ENCODE results near the gene KRTAP5-5. TPM values are rescaled to one million over a fixed set of nuclear protein-coding genes. Genes with fewer than 3 reads are reported as not detected.
"Not testable (repeated sequence)": the region's sequence is repeated elsewhere in the genome, so short reads cannot be mapped to it uniquely, and the experiment has no call there.

The KRTAP5-5 gene
- polyA plus RNA-seq, 2 donors, result not detected

DNA sequence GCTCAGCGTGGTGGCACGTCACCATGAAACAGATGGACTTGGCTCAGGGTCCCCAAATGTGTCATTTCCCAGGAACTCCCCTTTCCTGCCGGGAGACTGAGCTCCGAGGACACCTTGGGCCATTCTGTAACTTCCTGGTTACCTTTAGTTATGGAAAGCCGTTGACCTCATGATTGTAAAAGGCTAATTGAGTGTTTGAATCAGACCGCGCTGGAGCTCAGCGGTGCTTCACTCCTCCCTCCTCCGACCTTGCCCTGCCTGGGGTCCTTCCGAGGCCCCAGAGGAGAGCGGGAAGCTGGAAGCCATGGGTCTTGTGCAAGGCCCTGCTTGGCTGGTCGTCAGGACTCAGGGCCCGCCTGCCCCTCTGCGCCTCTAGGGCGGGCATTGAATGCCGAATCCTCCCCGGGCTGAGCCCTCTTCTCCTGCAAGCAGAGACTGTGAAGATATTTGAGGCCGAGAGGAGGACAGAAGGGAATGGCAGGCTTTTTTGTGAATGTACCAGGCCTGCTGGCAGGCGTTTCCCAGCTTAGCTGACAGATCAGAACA is 32.9 kb upstream of the KRTAP5-5 start:
- 68 to 69% methylated on average over 19 of the region's 19 CpGs for WGBS, 2 donors
- H3K27me3 ChIP-seq (ENCODE audit: control insufficient read depth in 1 of 2, insufficient read depth in 2 of 2, low read length in 2 of 2); H3K27ac ChIP-seq (ENCODE audit: low read depth in 2 of 2, low read length in 1 of 2); H3K4me3 ChIP-seq (ENCODE audit: low read depth in 1 of 2, low read length in 2 of 2); H3K9me3 ChIP-seq (ENCODE audit: control insufficient read depth in 2 of 2, insufficient read depth in 1 of 2, low read depth in 1 of 2, low read length in 1 of 2); H3K4me1 ChIP-seq (ENCODE audit: control insufficient read depth in 2 of 2, insufficient read depth in 2 of 2, low read length in 1 of 2); H3K36me3 ChIP-seq (ENCODE audit: control insufficient read depth in 2 of 2, insufficient read depth in 2 of 2, low read length in 1 of 2): not testable (repeated sequence)

DNA sequence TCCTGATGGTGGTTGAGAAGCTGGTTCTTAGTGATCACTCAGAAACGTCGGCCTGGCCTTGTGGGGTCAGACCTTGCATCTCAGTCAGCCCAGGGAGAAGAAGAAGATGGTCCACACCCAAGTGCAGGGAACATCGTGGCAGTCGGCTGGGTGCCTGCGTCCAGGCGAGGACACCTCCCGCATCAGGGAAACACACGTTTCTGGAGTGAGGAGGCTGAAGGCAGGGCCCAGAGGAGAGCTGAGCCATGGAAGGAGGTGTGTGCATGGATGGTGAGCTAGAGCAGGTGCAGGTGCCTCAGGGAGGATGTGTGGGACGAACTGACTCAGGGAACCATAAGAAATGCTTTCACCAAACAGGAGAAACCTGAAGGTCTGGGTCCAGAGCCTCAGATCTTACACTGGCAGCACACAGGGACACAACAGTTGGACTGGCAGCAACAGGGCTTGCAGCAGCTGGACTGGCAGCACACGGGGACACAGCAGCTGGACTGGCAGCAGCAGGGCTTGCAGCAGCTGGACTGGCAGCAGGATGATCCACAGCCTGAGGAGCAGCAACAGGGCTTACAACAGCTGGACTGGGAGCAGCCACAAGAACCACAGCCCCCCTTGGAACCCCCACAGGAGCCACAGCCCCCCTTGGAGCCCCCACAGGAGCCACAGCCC is 32.1 kb upstream of the KRTAP5-5 start:
- 77 to 80% methylated on average over 10 of the region's 10 CpGs for WGBS, 2 donors
- H3K4me3 ChIP-seq (ENCODE audit: low read depth in 1 of 2, low read length in 2 of 2), result no peak overlapping the region
- H3K27ac ChIP-seq (ENCODE audit: low read depth in 2 of 2, low read length in 1 of 2), result no peak overlapping the region
- H3K36me3 ChIP-seq (ENCODE audit: control insufficient read depth in 2 of 2, insufficient read depth in 2 of 2, low read length in 1 of 2), result no peaks in the 10 kb centered on the region
- no peaks in the 10 kb centered on the region for H3K9me3 ChIP-seq (ENCODE audit: control insufficient read depth in 2 of 2, insufficient read depth in 1 of 2, low read depth in 1 of 2, low read length in 1 of 2)
- H3K27me3 ChIP-seq (ENCODE audit: control insufficient read depth in 1 of 2, insufficient read depth in 2 of 2, low read length in 2 of 2), result no peaks in the 10 kb centered on the region
- no peaks in the 10 kb centered on the region for H3K4me1 ChIP-seq (ENCODE audit: control insufficient read depth in 2 of 2, insufficient read depth in 2 of 2, low read length in 1 of 2)

DNA sequence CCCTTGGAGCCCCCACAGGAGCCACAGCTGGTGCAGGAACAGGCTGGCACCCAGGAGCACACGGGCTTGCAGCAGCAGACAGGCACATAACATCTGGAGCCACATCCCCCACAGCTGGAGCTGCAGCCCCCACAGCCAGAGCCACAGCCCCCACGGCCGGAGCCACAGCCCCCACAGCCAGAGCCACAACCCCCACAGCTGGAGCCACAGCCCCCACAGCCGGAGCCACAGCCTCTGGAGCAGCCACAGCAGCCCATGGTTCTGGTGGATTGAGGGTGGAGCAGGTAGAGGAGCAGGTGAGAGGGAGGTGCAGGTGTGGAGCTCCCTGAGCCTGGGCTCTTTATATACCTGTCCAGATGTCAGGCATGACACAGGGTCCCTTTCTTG is 31.6 kb upstream of the KRTAP5-5 start, which contains the start of gene KRTAP5-2:
Gene KRTAP5-2, minus strand, starts transcription at position 301 of the 387 bp plus-strand sequence. Its CDS starts 44 bp downstream, at position 257.
- Histone ChIP-seq H3K4me3 (ENCODE audit: low read depth in 1 of 2, low read length in 2 of 2) (no peak within 1 kb of the TSS), H3K9me3 (ENCODE audit: control insufficient read depth in 2 of 2, insufficient read depth in 1 of 2, low read depth in 1 of 2, low read length in 1 of 2) (no peaks in the 10 kb centered on the region), H3K27ac (ENCODE audit: low read depth in 2 of 2, low read length in 1 of 2) (no peak within 1 kb of the TSS), H3K27me3 (ENCODE audit: control insufficient read depth in 1 of 2, insufficient read depth in 2 of 2, low read length in 2 of 2) (no peaks in the 10 kb centered on the region), H3K4me1 (ENCODE audit: control insufficient read depth in 2 of 2, insufficient read depth in 2 of 2, low read length in 1 of 2) (no peaks in the 10 kb centered on the region), H3K36me3 (ENCODE audit: control insufficient read depth in 2 of 2, insufficient read depth in 2 of 2, low read length in 1 of 2) (no peaks in the 10 kb centered on the region)
- 66 to 67% methylated on average over 4 of the region's 4 CpGs for WGBS, 2 donors

DNA sequence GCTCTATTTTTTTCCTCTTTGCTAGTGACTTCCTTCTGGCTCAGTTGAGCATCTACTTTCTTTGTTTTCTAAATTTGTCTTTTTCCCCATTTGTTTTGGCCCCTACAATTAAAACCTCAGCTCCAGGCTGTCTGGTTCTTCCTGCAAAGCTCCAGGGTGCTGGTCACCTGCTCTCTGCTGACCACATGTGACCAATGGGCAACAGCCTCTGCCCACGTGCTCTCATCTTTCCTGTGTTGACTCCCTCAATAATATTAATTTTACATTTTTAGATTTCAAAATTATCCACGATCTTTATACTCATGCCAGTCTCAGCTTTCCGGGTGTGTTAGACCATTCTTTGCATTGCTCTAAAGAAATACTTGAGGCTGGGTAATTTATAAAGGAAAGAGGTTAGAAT is 31.2 kb upstream of the KRTAP5-5 start:
- H3K4me1 ChIP-seq (ENCODE audit: control insufficient read depth in 2 of 2, insufficient read depth in 2 of 2, low read length in 1 of 2); H3K27me3 ChIP-seq (ENCODE audit: control insufficient read depth in 1 of 2, insufficient read depth in 2 of 2, low read length in 2 of 2); H3K4me3 ChIP-seq (ENCODE audit: low read depth in 1 of 2, low read length in 2 of 2); H3K36me3 ChIP-seq (ENCODE audit: control insufficient read depth in 2 of 2, insufficient read depth in 2 of 2, low read length in 1 of 2); H3K27ac ChIP-seq (ENCODE audit: low read depth in 2 of 2, low read length in 1 of 2); H3K9me3 ChIP-seq (ENCODE audit: control insufficient read depth in 2 of 2, insufficient read depth in 1 of 2, low read depth in 1 of 2, low read length in 1 of 2): not testable (repeated sequence)
- 77% methylated on average over 3 of the region's 3 CpGs for WGBS, 2 donors

DNA sequence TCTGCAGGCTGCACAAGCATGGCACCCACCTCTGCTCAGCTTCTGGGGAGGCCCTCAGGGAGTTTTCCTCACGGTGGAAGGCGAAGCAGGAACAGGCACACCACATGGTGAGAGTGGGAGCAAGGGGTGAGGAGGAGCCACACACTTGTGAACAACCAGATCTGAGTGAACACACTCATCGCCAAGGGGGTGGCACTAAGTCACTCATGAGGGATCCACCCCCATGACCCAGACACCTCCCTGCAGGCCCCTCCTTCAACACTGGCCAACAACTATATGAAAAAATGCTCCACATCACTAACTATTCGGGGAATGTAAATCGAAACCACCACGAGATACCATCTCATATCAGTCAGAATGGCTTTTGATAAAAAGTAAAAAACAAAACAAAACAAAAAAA is 30.8 kb upstream of the KRTAP5-5 start:
- Histone ChIP-seq H3K27ac (ENCODE audit: low read depth in 2 of 2, low read length in 1 of 2) (no peak overlapping the region), H3K9me3 (ENCODE audit: control insufficient read depth in 2 of 2, insufficient read depth in 1 of 2, low read depth in 1 of 2, low read length in 1 of 2) (no peaks in the 10 kb centered on the region), H3K27me3 (ENCODE audit: control insufficient read depth in 1 of 2, insufficient read depth in 2 of 2, low read length in 2 of 2) (no peaks in the 10 kb centered on the region), H3K4me1 (ENCODE audit: control insufficient read depth in 2 of 2, insufficient read depth in 2 of 2, low read length in 1 of 2) (no peaks in the 10 kb centered on the region), H3K36me3 (ENCODE audit: control insufficient read depth in 2 of 2, insufficient read depth in 2 of 2, low read length in 1 of 2) (no peaks in the 10 kb centered on the region), H3K4me3 (ENCODE audit: low read depth in 1 of 2, low read length in 2 of 2) (no peak overlapping the region)
- WGBS, 2 donors, result 61 to 73% methylated on average over 6 of the region's 6 CpGs

DNA sequence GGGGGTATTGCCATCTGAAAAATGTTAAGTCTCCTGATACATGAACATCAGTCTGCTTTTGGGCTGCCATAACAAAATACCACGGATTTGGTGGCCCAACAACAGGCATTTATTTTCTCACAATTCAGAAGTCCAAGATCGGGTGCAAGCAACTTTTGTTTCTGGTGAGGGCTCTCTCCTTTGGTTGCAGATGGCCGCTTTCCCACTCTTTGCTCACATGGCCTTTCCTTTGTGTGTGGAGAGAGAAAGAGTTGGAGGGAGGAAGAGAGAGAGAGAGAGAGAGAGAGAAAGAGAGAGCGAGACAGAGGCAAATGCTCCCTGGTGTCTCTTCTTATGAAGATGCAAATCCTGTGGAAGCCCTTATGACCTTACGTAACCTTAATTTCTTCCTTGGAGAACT is 28.9 kb upstream of the KRTAP5-5 start:
- no peak overlapping the region for H3K4me3 ChIP-seq (ENCODE audit: low read depth in 1 of 2, low read length in 2 of 2)
- no peaks in the 10 kb centered on the region for H3K36me3 ChIP-seq (ENCODE audit: control insufficient read depth in 2 of 2, insufficient read depth in 2 of 2, low read length in 1 of 2)
- 74 to 79% methylated on average over 5 of the region's 5 CpGs for WGBS, 2 donors
- peaks cover 0 to 2% of the 10 kb centered on the region in 2 donors for H3K4me1 ChIP-seq (ENCODE audit: control insufficient read depth in 2 of 2, insufficient read depth in 2 of 2, low read length in 1 of 2)
- H3K27me3 ChIP-seq (ENCODE audit: control insufficient read depth in 1 of 2, insufficient read depth in 2 of 2, low read length in 2 of 2), result no peaks in the 10 kb centered on the region
- H3K9me3 ChIP-seq (ENCODE audit: control insufficient read depth in 2 of 2, insufficient read depth in 1 of 2, low read depth in 1 of 2, low read length in 1 of 2), result no peaks in the 10 kb centered on the region
- H3K27ac ChIP-seq (ENCODE audit: low read depth in 2 of 2, low read length in 1 of 2), result no peak overlapping the region

DNA sequence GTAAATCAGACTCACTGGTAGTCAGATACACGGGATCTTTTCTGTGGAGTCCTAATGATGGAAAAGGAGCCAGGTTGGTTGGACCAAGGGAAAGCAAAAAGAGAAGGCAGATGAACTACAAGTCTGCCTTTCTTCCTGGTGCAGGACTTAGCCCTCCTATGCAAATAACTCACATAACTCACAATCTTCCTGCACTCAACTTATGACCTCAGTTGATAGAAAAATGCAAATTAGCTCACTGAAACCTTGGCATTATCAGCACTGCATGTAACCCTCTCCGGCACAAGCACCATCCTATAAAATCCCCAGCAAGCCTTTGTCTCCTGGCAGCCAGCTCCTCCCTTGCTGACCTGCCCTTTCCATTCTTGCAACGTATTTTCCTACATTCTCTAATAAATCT is 27.9 kb upstream of the KRTAP5-5 start:
- H3K36me3 ChIP-seq (ENCODE audit: control insufficient read depth in 2 of 2, insufficient read depth in 2 of 2, low read length in 1 of 2); H3K4me1 ChIP-seq (ENCODE audit: control insufficient read depth in 2 of 2, insufficient read depth in 2 of 2, low read length in 1 of 2); H3K27ac ChIP-seq (ENCODE audit: low read depth in 2 of 2, low read length in 1 of 2); H3K9me3 ChIP-seq (ENCODE audit: control insufficient read depth in 2 of 2, insufficient read depth in 1 of 2, low read depth in 1 of 2, low read length in 1 of 2); H3K27me3 ChIP-seq (ENCODE audit: control insufficient read depth in 1 of 2, insufficient read depth in 2 of 2, low read length in 2 of 2); H3K4me3 ChIP-seq (ENCODE audit: low read depth in 1 of 2, low read length in 2 of 2): not testable (repeated sequence)
- WGBS, 2 donors, result 48 to 55% methylated on average over 3 of the region's 3 CpGs

DNA sequence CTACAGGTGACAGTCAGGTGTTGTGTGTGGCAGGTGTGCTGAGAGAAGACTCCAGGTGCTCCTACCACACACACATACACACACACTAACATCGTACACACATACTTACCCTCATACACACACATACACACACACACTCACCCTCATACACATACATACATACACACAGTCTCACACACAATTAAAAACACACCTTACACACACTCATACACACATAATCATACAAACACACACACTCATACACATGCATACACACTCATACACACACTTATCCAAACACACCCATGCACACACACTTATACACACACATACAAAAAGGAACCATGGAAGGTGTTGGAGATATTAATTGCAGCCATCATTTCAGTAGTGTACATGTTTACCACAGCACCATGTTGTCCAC is 25.9 kb upstream of the KRTAP5-5 start:
- Histone ChIP-seq H3K27ac (ENCODE audit: low read depth in 2 of 2, low read length in 1 of 2) (no peak overlapping the region), H3K27me3 (ENCODE audit: control insufficient read depth in 1 of 2, insufficient read depth in 2 of 2, low read length in 2 of 2) (no peaks in the 10 kb centered on the region)

DNA sequence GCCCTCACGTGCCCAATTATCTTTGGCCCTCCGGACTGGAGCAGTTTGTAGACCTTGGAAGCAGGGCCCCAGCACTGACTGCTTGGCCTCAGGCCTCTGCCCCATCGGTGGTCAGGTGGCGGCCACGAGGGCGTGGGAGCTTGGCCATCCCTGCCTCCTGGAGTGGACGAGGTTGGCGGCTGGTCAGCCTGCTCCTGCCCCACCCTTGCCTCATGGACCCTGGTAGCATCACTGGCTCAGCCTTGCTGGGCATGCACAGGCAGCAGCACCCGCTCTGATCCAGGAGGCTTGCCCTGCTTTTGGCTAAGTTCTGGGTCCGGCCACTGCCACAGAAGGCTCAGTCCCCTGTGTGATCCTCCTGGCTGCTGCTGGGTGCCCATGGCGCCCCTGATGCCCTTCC is 25.4 kb upstream of the KRTAP5-5 start:
- WGBS, 2 donors, result 89 to 91% methylated on average over 11 of the region's 11 CpGs
- no peak overlapping the region for H3K27ac ChIP-seq (ENCODE audit: low read depth in 2 of 2, low read length in 1 of 2)
- H3K27me3 ChIP-seq (ENCODE audit: control insufficient read depth in 1 of 2, insufficient read depth in 2 of 2, low read length in 2 of 2), result no peaks in the 10 kb centered on the region
- no peak overlapping the region for H3K4me3 ChIP-seq (ENCODE audit: low read depth in 1 of 2, low read length in 2 of 2)
- H3K36me3 ChIP-seq (ENCODE audit: control insufficient read depth in 2 of 2, insufficient read depth in 2 of 2, low read length in 1 of 2), result no peaks in the 10 kb centered on the region
- H3K9me3 ChIP-seq (ENCODE audit: control insufficient read depth in 2 of 2, insufficient read depth in 1 of 2, low read depth in 1 of 2, low read length in 1 of 2), result no peaks in the 10 kb centered on the region
- peaks cover 0 to 2% of the 10 kb centered on the region in 2 donors for H3K4me1 ChIP-seq (ENCODE audit: control insufficient read depth in 2 of 2, insufficient read depth in 2 of 2, low read length in 1 of 2)

More for the DNA sequence above, 25.9 kb upstream of the KRTAP5-5 start:
- Histone ChIP-seq H3K4me3 (ENCODE audit: low read depth in 1 of 2, low read length in 2 of 2) (no peak overlapping the region), H3K36me3 (ENCODE audit: control insufficient read depth in 2 of 2, insufficient read depth in 2 of 2, low read length in 1 of 2) (no peaks in the 10 kb centered on the region), H3K4me1 (ENCODE audit: control insufficient read depth in 2 of 2, insufficient read depth in 2 of 2, low read length in 1 of 2) (peaks cover 0 to 2% of the 10 kb centered on the region in 2 donors), H3K9me3 (ENCODE audit: control insufficient read depth in 2 of 2, insufficient read depth in 1 of 2, low read depth in 1 of 2, low read length in 1 of 2) (no peaks in the 10 kb centered on the region)
- 43 to 91% methylated on average over 1 of the region's 1 CpG for WGBS, 2 donors

DNA sequence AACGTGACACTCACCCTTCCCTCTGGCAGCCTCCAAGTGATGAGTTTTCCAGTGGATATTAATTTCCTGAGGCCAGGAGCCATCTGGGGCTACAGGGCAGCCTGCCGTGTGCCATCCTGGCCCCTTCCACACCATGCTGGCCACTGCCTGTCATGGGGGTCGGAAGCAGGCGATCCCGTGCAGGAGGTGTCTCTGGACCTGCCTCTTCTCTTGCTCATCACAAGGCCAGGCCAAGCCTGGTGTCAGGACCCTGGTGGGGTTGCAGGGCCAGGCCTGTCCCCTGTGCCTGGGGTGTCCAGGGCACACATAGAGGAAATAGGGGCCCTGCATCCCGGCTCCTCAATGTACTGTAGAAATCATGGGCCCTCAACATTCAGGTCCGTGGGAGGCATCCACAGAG is 24.9 kb upstream of the KRTAP5-5 start:
- Histone ChIP-seq H3K27me3 (ENCODE audit: control insufficient read depth in 1 of 2, insufficient read depth in 2 of 2, low read length in 2 of 2) (no peaks in the 10 kb centered on the region), H3K9me3 (ENCODE audit: control insufficient read depth in 2 of 2, insufficient read depth in 1 of 2, low read depth in 1 of 2, low read length in 1 of 2) (no peaks in the 10 kb centered on the region), H3K36me3 (ENCODE audit: control insufficient read depth in 2 of 2, insufficient read depth in 2 of 2, low read length in 1 of 2) (no peaks in the 10 kb centered on the region), H3K27ac (ENCODE audit: low read depth in 2 of 2, low read length in 1 of 2) (no peak overlapping the region), H3K4me3 (ENCODE audit: low read depth in 1 of 2, low read length in 2 of 2) (no peak overlapping the region), H3K4me1 (ENCODE audit: control insufficient read depth in 2 of 2, insufficient read depth in 2 of 2, low read length in 1 of 2) (peaks cover 0 to 2% of the 10 kb centered on the region in 2 donors)
- WGBS, 2 donors, result 87 to 89% methylated on average over 7 of the region's 7 CpGs
